ENCODE measurements around the gene CCPG1. TPM values are rescaled to one million over a fixed set of nuclear protein-coding genes. Genes with fewer than 3 reads are reported as not detected.
"Not testable (repeated sequence)": the region's sequence is repeated elsewhere in the genome, so short reads cannot be mapped to it uniquely, and the experiment has no call there.

CCPG1 gene
- polyA plus RNA-seq, 3 donors = 21.1 to 196 (median 145) TPM

GRCh38 chr15:55408976-55409375, 817 bp upstream of the CCPG1 start:
- Histone ChIP-seq H3K27ac (ENCODE audit: low read depth in 1 of 2, low read length in 2 of 2) (peak overlapping the region in 1 of 2 donors; percentile 92), H3K4me2 (replicated peaks; ENCODE audit: extremely low read depth, low read length, poor library complexity, severe bottlenecking) (peak overlapping the region; percentile 82), H3K4me1 (ENCODE audit: control insufficient read depth in 1 of 2, insufficient read depth in 2 of 2, low read length in 2 of 2) (peaks cover 39 to 44% of the 10 kb centered on the region in 2 donors), H3K4me3 (replicated peaks in 1 of 3; ENCODE audit: low read depth in 2 of 3, low read length in 3 of 3) (peak overlapping the region in 1 of 3 experiments; percentile 83), H2AFZ (ENCODE audit: insufficient read depth, low read depth, low read length, poor library complexity, severe bottlenecking) (peak overlapping the region; percentile 91), H3K79me2 (ENCODE audit: insufficient read depth, low read length) (peaks cover 42% of the 10 kb centered on the region)
- H4K20me1 ChIP-seq (ENCODE audit: insufficient read depth, low read length); H3K27me3 ChIP-seq (ENCODE audit: control insufficient read depth in 2 of 2, insufficient read depth in 2 of 2, low read length in 2 of 2); H3K9me3 Mint-ChIP-seq; H3K36me3 Mint-ChIP-seq; H3K36me3 ChIP-seq (replicated peaks in 1 of 2; ENCODE audit: control insufficient read depth in 1 of 2, insufficient read depth in 2 of 2, low read length in 2 of 2); H3K9me3 ChIP-seq (replicated peaks in 1 of 2; ENCODE audit: control insufficient read depth in 1 of 2, insufficient read depth in 1 of 2, low read length in 2 of 2); DNase-seq; H3K9ac ChIP-seq (ENCODE audit: insufficient read depth, low read length, poor library complexity, severe bottlenecking); H3K27me3 Mint-ChIP-seq (ENCODE audit: low read depth in 3 of 3): not testable (repeated sequence)
- intact Hi-C loops (cut with micrococcal nuclease) = loop anchor here (5.0 to 10.0 kb wide), 4 partner anchors 84 to 212 kb away; partner anchors contain the start of genes PIGB (in 1 of the 2), PIGBOS1 (in 1 of the 2) and RSL24D1 (in 1 of the 2)
- H3K4me3 Mint-ChIP-seq = peak overlapping the region; percentile 85 to 97
- 87% methylated on average over 10 of the region's 14 CpGs for WGBS (ENCODE audit: insufficient coverage)
- peak overlapping the region in 1 of 7 donors; percentile 51 for H3K27ac Mint-ChIP-seq
- H3K4me1 Mint-ChIP-seq = peaks cover 39% of the 10 kb centered on the region

GRCh38 chr15:55407498-55408011, 604 bp downstream of the CCPG1 start:
- H4K20me1 ChIP-seq (ENCODE audit: insufficient read depth, low read length) = no peaks in the 10 kb centered on the region
- no peak for TF ChIP-seq CTCF (IDR thresholded peaks at IDR 0.05)
- peaks cover 45 to 58% of the 10 kb centered on the region in 2 donors for H3K4me1 ChIP-seq (ENCODE audit: control insufficient read depth in 1 of 2, insufficient read depth in 2 of 2, low read length in 2 of 2)
- H3K4me3 ChIP-seq (replicated peaks in 1 of 3; ENCODE audit: low read depth in 2 of 3, low read length in 3 of 3) = peak overlapping the region; percentile 83 to 96 (median 89)
- H3K36me3 Mint-ChIP-seq = no peaks in the 10 kb centered on the region
- no peaks in the 10 kb centered on the region for H3K27me3 Mint-ChIP-seq (ENCODE audit: low read depth in 3 of 3)
- no peaks in the 10 kb centered on the region for H3K36me3 ChIP-seq (replicated peaks in 1 of 2; ENCODE audit: control insufficient read depth in 1 of 2, insufficient read depth in 2 of 2, low read length in 2 of 2)
- H3K27me3 ChIP-seq (ENCODE audit: control insufficient read depth in 2 of 2, insufficient read depth in 2 of 2, low read length in 2 of 2) = no peaks in the 10 kb centered on the region
- H3K79me2 ChIP-seq (ENCODE audit: insufficient read depth, low read length) = peaks cover 47% of the 10 kb centered on the region
- H3K4me1 Mint-ChIP-seq = peaks cover 52% of the 10 kb centered on the region
- WGBS (ENCODE audit: insufficient coverage) = 1% methylated on average over 17 of the region's 20 CpGs
- peak overlapping the region; percentile 82 for H3K4me2 ChIP-seq (replicated peaks; ENCODE audit: extremely low read depth, low read length, poor library complexity, severe bottlenecking)
- H3K4me3 Mint-ChIP-seq = peak overlapping the region; percentile 85 to 97
- H3K27ac ChIP-seq (ENCODE audit: low read depth in 1 of 2, low read length in 2 of 2) = peak overlapping the region; percentile 92
- intact Hi-C loops (cut with micrococcal nuclease) = loop anchor here (5.0 to 10.0 kb wide), 4 partner anchors 83 to 210 kb away; partner anchors contain the start of genes PIGB (in 1 of the 2), PIGBOS1 (in 1 of the 2) and RSL24D1 (in 1 of the 2)
- peak overlapping the region; percentile 91 for H2AFZ ChIP-seq (ENCODE audit: insufficient read depth, low read depth, low read length, poor library complexity, severe bottlenecking)
- H3K9me3 Mint-ChIP-seq = no peaks in the 10 kb centered on the region
- no peaks in the 10 kb centered on the region for H3K9me3 ChIP-seq (replicated peaks in 1 of 2; ENCODE audit: control insufficient read depth in 1 of 2, insufficient read depth in 1 of 2, low read length in 2 of 2)
- peak overlapping the region; percentile 90 for H3K9ac ChIP-seq (ENCODE audit: insufficient read depth, low read length, poor library complexity, severe bottlenecking)
- peak overlapping the region; percentile 89 to 97 (median 94) for H3K27ac Mint-ChIP-seq
- peak in 1 of 3 donors; percentile 47 for DNase-seq
